GM12891 (cell line): ENCODE results near the gene GAREM1.

Experiments
- DNase-seq: peaks from one replicate; pipeline ENCODE4 v3.0.0; 2011; ENCODE audit warnings: low spot score; ENCODE audit not compliant: insufficient read length
- FAIRE-seq: peaks from 2 replicates; lab custom pipeline; 2011; peaks lifted over from hg19 to GRCh38; lab: Jason Lieb, UNC
- PAX5 ChIP-seq: IDR thresholded peaks from 2 replicates; pipeline ENCODE4 v1.6.1; 2011; ENCODE audit warnings: low read length, moderate library complexity, mild to moderate bottlenecking; ENCODE audit not compliant: insufficient read depth, severe bottlenecking
- POLR2A ChIP-seq: IDR thresholded peaks from 2 replicates; pipeline ENCODE4 v1.6.1; 2011; ENCODE audit warnings: low read depth, low read length, control low read depth
- POLR2AphosphoS5 ChIP-seq: IDR thresholded peaks from 2 replicates; pipeline ENCODE4 v1.6.1; 2011; ENCODE audit warnings: low read depth, low read length, control low read depth
- POU2F2 ChIP-seq: IDR thresholded peaks from 2 replicates; pipeline ENCODE4 v1.6.1; 2011; ENCODE audit warnings: low read depth, mild to moderate bottlenecking, control low read depth, low read length, moderate library complexity
- SPI1 ChIP-seq: IDR thresholded peaks from 2 replicates; pipeline ENCODE4 v1.6.1; 2011; ENCODE audit warnings: low read depth, low read length, control low read depth
- TAF1 ChIP-seq: IDR thresholded peaks from 2 replicates; pipeline ENCODE4 v1.6.1; 2011; ENCODE audit warnings: low read depth, low read length, control low read depth

GAREM1 gene

GRCh38 chr18:32391126-32391525, 79.6 kb downstream of the GAREM1 start:
- DNase-seq, result no peak
- FAIRE-seq, result no peak
- TF ChIP-seq POLR2A, result no peak
- no peak for TF ChIP-seq POU2F2
- no peak for TF ChIP-seq PAX5
- TF ChIP-seq TAF1, result no peak
- no peak for TF ChIP-seq SPI1
- no peak for TF ChIP-seq POLR2AphosphoS5

GRCh38 chr18:32389858-32390257, 80.8 kb downstream of the GAREM1 start:
- no peak for TF ChIP-seq SPI1
- no peak for TF ChIP-seq POLR2AphosphoS5
- no peak for TF ChIP-seq POLR2A
- no peak for TF ChIP-seq POU2F2
- no peak for TF ChIP-seq TAF1
- TF ChIP-seq PAX5, result no peak
- FAIRE-seq (no peak), DNase-seq (no peak)

- TF ChIP-seq POU2F2 (no peak), POLR2AphosphoS5 (no peak), POLR2A (no peak), SPI1 (no peak), PAX5 (no peak), TAF1 (no peak)
- DNase-seq, result no peak
- no peak for FAIRE-seq
Observed at GRCh38 chr18:32389191-32389590, 81.5 kb downstream of the GAREM1 start.

GRCh38 chr18:32386471-32386870, 84.2 kb downstream of the GAREM1 start:
- DNase-seq (no peak), FAIRE-seq (no peak)
- TF ChIP-seq TAF1 (no peak), POLR2A (no peak), PAX5 (no peak), POLR2AphosphoS5 (no peak), SPI1 (no peak), POU2F2 (no peak)

- FAIRE-seq, result no peak
- no peak for TF ChIP-seq POLR2A
- TF ChIP-seq POLR2AphosphoS5, result no peak
- no peak for TF ChIP-seq TAF1
- no peak for TF ChIP-seq PAX5
- TF ChIP-seq POU2F2, result no peak
- no peak for TF ChIP-seq SPI1
- no peak for DNase-seq
Observed at GRCh38 chr18:32383050-32383819, 87.4 kb downstream of the GAREM1 start.

- DNase-seq (no peak), FAIRE-seq (no peak)
- TF ChIP-seq POLR2A (no peak), POU2F2 (no peak), TAF1 (no peak), POLR2AphosphoS5 (no peak), SPI1 (no peak), PAX5 (no peak)
Observed at GRCh38 chr18:32381761-32382160, 88.9 kb downstream of the GAREM1 start.

- TF ChIP-seq POLR2AphosphoS5 (no peak), PAX5 (no peak), TAF1 (no peak), SPI1 (no peak), POU2F2 (no peak), POLR2A (no peak)
- FAIRE-seq, result no peak
- no peak for DNase-seq
Observed at GRCh38 chr18:32380559-32380958, 90.1 kb downstream of the GAREM1 start.

- FAIRE-seq (no peak), DNase-seq (no peak)
- TF ChIP-seq POLR2AphosphoS5 (no peak), POLR2A (no peak), POU2F2 (no peak), PAX5 (no peak), SPI1 (no peak), TAF1 (no peak)
Observed at GRCh38 chr18:32379891-32380290, 90.8 kb downstream of the GAREM1 start.

GRCh38 chr18:32378705-32379104, 92.0 kb downstream of the GAREM1 start:
- TF ChIP-seq POLR2AphosphoS5, result no peak
- no peak for FAIRE-seq
- no peak for DNase-seq

- no peak for FAIRE-seq
- TF ChIP-seq PAX5, result no peak
- TF ChIP-seq TAF1, result no peak
- no peak for TF ChIP-seq POLR2A
- TF ChIP-seq POU2F2, result no peak
- TF ChIP-seq POLR2AphosphoS5, result no peak
- TF ChIP-seq SPI1, result no peak
Observed at GRCh38 chr18:32373995-32374394, 96.7 kb downstream of the GAREM1 start.

GRCh38 chr18:32373505-32373904, 97.2 kb downstream of the GAREM1 start:
- DNase-seq (no peak), FAIRE-seq (no peak)
- TF ChIP-seq POLR2AphosphoS5 (no peak), TAF1 (no peak), POU2F2 (no peak), POLR2A (no peak), PAX5 (no peak), SPI1 (no peak)

More at GRCh38 chr18:32373995-32374394, 96.7 kb downstream of the GAREM1 start:
- no peak for DNase-seq
